Measurements from ENCODE around the gene CHCT1.
"Not testable (repeated sequence)": the region's sequence is repeated elsewhere in the genome, so short reads cannot be mapped to it uniquely, and the experiment has no call there.

The CHCT1 gene

GRCh38 chr17:60401819-60402218, 20.5 kb upstream of the CHCT1 start:
- DNase-seq, result no peak

DNA sequence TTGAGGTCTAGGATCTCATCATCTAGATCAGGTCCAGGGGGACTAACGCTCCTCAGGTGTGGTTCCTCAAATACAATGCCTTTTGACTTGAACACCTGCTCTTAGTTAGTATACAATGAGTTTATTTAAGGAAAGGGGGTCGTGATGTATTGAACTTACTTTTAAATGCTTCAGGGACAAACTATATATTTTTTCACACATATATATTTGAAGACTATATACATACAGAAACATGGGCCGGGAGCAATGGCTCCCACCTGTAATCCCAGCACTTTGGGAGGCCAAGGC, 18.8 kb upstream of the CHCT1 start:
- DNase-seq, result no peak

DNA sequence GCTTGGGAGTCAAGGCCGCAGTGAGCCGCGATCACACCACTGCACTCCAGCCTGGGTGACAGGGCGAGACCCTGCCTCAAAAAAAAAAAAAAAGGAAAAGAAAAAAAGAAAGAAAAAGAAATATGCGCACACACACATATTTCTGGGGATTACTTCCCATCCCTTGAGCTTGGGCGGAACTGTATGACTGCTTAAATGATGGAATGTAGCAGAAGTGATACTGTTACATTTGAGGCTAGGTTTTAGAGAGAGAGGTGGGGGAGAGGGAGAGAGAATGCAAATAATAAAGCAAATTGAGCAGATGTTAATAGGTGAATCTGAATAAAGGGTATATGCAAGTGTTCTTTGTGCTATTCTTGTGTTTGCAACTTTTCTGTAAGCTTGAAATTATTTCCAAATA, 18.3 kb upstream of the CHCT1 start:
- no peak for DNase-seq

DNA sequence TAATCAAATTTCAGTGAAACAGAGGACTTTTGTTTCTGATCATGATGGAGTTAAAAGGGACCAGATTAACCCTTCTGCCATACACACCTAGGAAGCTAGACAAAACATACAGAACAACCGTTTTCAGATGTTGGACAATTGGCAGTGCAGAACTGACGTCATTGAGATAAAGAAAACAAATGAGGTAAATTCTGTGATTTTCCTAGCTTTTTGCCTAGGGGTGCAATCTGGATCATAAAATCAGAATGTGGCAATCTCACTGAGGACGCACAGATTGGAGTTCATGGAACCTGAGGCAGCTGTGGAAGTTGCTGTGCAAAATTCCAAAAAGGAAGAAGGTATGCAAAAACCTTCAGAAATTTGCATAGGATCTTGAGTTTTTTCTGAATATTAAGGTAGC, 15.4 kb upstream of the CHCT1 start:
- DNase-seq, result no peak

GRCh38 chr17:60410001-60410400, 12.3 kb upstream of the CHCT1 start:
- no peak for DNase-seq

DNA sequence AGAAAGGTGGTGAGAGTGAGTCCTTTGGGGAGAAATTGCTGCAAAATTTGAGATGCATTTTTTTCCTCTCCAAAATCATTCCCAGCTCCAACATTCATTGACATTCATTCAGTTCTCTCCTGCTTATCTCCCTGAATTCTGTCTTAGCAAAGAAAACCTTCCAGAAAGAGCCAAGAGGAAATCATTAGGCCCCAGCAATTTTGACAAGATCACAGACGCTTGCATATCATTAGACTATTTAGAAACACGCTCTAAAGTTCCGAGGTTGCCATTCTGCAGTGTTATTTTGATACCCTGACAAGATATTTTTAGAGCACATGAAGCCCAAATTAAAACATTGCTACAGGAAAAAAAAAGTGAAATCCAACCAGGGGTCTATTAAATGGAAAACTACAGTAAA, 9.6 kb upstream of the CHCT1 start:
- DNase-seq, result no peak

DNA sequence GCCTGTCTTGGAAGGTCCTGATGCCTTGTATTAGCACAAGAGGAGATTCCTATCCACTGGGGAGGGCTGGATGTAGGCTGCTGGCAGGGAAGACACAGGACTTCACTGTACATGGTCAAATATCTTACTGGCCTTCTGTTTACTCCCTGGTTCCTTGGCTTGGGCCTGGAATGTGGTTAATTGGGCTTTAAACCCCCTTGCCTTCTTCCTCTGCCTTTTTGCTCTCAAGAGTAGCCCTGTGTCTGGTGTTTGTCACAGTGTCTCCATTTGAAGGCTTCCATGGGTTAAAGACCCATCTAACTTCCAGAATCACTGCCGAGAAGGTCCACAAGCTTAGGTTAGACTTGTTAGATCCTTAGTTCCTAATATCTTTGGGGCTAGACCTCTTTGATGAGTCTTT, 7.1 kb upstream of the CHCT1 start:
- DNase-seq, result no peak

GRCh38 chr17:60416368-60416925, 5.8 kb upstream of the CHCT1 start:
- DNase-seq, result no peak

DNA sequence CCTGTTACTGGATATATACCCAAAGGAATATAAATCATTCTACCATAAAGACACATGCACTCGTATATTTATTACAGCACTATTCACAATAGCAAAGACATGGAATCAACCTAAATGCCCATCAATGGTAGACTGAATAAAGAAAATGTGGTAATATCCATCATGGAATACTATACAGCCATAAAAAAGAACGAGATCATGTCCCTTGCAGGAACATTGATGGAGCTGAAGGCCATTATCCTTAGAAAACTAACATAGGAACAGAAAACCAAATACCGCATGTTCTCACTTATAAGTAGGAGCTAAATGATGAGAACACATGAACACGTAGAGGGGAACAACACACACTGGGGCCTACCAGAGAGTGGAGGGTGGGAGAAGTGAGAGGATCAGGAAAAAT, 3.3 kb upstream of the CHCT1 start:
- not testable (repeated sequence) for DNase-seq

- not testable (repeated sequence) for DNase-seq
These were observed 2.4 kb upstream of the CHCT1 start for GRCh38 chr17:60419875-60420274.

DNA sequence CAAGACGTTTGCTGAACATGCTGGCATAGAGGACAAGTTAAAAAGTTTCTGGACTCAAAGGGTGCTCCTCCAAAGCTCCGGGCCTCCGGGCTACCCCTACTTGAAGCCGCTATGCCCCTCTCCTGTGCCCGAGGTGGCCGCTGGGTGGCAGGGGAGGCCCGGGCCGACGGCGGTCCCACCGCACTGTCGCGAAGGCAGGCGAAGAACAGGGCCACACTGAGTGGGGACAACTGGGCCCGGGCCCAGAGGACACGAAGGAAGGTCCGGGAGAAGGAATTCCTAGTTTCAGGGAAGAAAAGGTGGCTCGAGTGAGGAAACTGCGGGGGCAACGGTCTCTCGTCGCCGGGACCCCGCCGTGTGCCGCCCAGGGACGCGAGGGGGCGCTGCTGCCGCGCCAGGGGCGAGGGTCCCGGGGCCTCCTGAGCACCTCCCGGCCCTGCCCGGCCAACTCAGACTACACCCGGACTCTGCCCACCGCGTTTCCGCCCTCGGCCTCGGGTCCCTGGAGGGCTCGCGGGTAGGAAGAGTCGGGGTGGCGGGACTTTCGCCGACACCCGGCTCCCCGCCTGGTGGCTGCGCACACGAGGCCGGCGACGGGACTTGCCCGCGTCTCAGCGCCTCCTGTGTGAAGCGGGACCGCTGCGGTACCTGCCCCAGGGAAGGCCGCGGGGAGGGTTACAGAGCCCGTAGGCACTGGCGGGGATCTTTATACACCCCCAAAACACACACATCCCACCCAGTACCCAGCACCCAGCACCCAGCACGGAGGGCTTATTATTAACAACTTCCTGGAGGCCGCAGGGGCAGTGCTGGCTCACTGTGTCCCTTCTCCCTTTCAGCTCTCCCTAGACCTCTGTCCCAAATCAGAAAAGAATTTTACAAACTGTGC, 772 bp upstream of the CHCT1 start:
- DNase-seq, result peak; percentile 37

- no peak for DNase-seq
These were observed 1.6 kb downstream of the CHCT1 start for GRCh38 chr17:60423865-60424264.

GRCh38 chr17:60425626-60426025, 3.3 kb downstream of the CHCT1 start:
- DNase-seq, result no peak

DNA sequence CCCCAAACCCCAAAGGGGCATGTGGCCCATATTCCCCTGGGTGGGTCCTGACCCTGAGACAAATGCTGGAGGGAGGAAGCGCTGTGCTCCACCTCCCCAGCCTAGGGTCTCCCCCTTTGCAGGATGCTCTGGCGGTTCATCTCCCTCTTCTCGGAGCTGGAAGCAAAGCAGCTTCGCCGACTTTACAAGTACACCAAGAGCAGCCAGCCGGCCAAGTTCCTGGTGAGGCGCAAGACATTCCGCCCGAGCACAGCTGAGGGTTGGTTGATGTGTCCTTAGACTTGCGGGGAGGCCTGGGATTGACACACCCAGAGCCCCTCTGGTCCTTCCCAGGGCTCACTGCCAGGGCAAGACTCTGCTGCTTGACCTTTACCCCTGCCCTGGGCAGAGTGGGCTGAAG, 4.3 kb downstream of the CHCT1 start:
- no peak for DNase-seq

GRCh38 chr17:60428491-60428890, 6.2 kb downstream of the CHCT1 start:
- DNase-seq, result not testable (repeated sequence)

DNA sequence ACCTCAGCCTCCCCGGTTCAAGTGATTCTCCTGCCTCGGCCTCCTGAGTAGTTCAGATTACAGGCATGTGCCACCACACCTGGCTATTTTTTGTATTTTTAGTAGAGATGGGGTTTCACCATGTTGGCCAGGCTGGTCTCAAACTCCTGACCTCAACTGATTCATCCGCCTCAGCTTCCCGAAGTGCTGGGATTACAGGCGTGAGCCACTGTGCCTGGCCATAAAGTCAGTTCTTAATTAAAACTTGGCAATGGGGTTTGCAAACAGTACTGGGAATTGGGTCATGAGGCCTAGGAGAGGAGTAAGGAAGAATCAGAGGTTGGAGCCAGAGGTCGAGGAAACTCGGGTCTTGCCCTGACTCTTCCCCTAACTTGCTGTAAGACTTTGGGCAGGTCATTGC, 8.3 kb downstream of the CHCT1 start:
- not testable (repeated sequence) for DNase-seq

GRCh38 chr17:60433021-60433997, 11.0 kb downstream of the CHCT1 start:
- not testable (repeated sequence) for DNase-seq

- peak; percentile 69 for DNase-seq
These were observed 13.2 kb downstream of the CHCT1 start for GRCh38 chr17:60435244-60436167.

DNA sequence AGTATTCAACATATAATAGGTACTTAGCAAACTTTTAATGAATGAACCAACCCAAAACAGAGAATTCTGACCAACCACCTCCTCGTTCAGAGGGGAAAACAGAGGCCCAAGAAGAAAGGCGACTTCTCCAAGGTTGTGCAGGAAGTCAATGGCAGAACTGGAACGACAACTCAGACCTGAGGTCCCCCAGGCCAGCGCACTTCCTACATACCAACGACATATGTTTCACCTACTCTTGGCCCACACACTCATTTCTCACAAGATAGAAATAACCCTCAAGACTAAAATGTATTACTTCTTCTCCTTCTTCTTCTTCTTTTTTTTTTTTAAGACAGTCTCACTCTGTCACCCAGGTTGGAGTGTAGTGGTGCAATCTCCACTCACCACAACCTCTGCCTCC, 14.4 kb downstream of the CHCT1 start:
- no peak for DNase-seq

- DNase-seq, result no peak
These were observed 17.2 kb downstream of the CHCT1 start for GRCh38 chr17:60439501-60439900.

- no peak for DNase-seq
These were observed 20.2 kb downstream of the CHCT1 start for GRCh38 chr17:60442271-60443173.
